ENCODE results near the gene GNB1L. TPM values are rescaled to one million over a fixed set of nuclear protein-coding genes. Genes with fewer than 3 reads are reported as not detected.
A peak's percentile ranks its signal among the peaks of the same experiment; 100 is the strongest.

Gene GNB1L
- total RNA-seq, 1 experiment from 2014 or later: 27.0 TPM

DNA sequence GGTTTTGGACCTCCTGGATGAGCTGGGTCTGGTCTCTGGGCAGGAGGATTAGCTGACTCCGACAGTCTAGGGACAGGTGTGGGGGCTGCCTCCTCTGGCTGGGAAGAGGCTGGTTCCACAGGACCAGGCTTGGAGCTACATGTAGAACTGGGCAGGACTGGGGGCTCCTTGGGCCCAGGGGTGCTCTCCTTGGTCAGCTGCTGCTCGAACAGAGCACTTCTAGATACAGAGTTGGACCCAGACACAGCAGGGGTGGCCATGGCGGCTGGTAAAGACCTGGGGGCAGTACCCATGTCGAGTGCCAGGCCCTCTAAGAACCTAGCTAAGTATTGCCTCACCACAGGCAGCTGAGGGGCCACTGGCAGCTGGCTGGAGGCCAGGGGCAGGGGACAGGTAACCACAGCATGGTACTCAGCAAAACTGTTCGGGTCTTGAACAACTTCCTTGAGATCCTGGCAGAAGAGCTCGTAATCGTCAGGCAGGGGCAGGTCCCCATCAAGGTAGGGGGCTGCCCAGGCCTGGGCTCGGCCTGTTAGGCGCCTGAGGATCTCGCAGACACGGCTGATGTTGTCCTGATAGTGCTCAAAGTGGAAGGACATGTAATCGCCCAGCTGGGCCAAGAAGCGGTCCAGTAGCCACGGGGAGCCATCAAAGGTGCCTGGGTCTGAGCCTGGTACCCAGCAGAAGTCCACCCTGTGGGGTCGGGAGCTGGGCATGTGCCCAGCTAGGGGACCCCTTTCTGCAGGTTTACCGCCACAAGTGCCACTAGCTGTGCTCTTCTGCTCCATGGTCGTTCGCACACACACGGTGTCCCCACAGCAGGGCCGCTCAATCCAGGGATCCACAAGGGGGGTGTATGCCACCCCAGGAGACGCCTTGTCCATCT, 3.1 kb downstream of the GNB1L start:
- Histone ChIP-seq H4K20me1 (ENCODE audit: low read length) (peaks cover 24% of the 10 kb centered on the region), H3K27ac (ENCODE audit: low read length) (no peak overlapping the region), H3K9ac (ENCODE audit: low read length) (no peak overlapping the region), H3K9me3 (ENCODE audit: low read length) (no peaks in the 10 kb centered on the region), H3K9me2 (replicated peaks; ENCODE audit: low read length) (no peaks in the 10 kb centered on the region), H3K27me3 (ENCODE audit: low read length) (no peaks in the 10 kb centered on the region), H3K36me3 (ENCODE audit: low read depth, low read length) (peaks cover 10% of the 10 kb centered on the region; the same call in 1 of the 2 replicates), H3K4me1 (ENCODE audit: insufficient read depth, low read length) (peaks cover 64% of the 10 kb centered on the region), H3F3A (ENCODE audit: low read length, unreplicated experiment) (no peaks in the 10 kb centered on the region), H3K4me2 (ENCODE audit: low read length) (peak overlapping the region; percentile 99), H3K79me2 (ENCODE audit: low read length) (peaks cover 81% of the 10 kb centered on the region), H2AFZ (ENCODE audit: low read length) (no peak overlapping the region), H3K4me3 (ENCODE audit: low read length) (no peak overlapping the region)
- ChIA-PET POLR2A (ENCODE audit: unreplicated experiment) (no interaction called here), CTCF (no interaction called here)
- intact Hi-C loops (cut with micrococcal nuclease): loop anchor here (10.0 kb wide), 1 partner anchor 87 kb away; the partner anchor contains the start of gene TBX1
- TF ChIP-seq, protein P1, sequence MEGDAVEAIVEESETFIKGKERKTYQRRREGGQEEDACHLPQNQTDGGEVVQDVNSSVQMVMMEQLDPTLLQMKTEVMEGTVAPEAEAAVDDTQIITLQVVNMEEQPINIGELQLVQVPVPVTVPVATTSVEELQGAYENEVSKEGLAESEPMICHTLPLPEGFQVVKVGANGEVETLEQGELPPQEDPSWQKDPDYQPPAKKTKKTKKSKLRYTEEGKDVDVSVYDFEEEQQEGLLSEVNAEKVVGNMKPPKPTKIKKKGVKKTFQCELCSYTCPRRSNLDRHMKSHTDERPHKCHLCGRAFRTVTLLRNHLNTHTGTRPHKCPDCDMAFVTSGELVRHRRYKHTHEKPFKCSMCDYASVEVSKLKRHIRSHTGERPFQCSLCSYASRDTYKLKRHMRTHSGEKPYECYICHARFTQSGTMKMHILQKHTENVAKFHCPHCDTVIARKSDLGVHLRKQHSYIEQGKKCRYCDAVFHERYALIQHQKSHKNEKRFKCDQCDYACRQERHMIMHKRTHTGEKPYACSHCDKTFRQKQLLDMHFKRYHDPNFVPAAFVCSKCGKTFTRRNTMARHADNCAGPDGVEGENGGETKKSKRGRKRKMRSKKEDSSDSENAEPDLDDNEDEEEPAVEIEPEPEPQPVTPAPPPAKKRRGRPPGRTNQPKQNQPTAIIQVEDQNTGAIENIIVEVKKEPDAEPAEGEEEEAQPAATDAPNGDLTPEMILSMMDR (conservative IDR thresholded peaks at IDR 0.05; ENCODE audit: low read depth, low read length): no peak
- no peak for TF ChIP-seq EZH2phosphoT487 (IDR thresholded peaks at IDR 0.05; ENCODE audit: borderline replicate concordance, low read length)
- TF ChIP-seq EZH2 (IDR thresholded peaks at IDR 0.05; ENCODE audit: low read length, unreplicated experiment): no peak
- no peak for ATAC-seq
- no peak for DNase-seq
- BruUV-seq (replicated peaks): no TSS peak

GRCh38 chr22:19850763-19851109, 3.9 kb downstream of the GNB1L start:
- H4K20me1 ChIP-seq (ENCODE audit: low read length): peaks cover 24% of the 10 kb centered on the region
- no peak overlapping the region; the same call in 1 of the 2 replicates for H3K4me3 ChIP-seq (ENCODE audit: low read length)
- DNase-seq (no peak), ATAC-seq (no peak)
- BruUV-seq (replicated peaks): no TSS peak
- H3K79me2 ChIP-seq (ENCODE audit: low read length): peaks cover 75% of the 10 kb centered on the region
- H3K9me2 ChIP-seq (replicated peaks; ENCODE audit: low read length): no peaks in the 10 kb centered on the region
- no peak overlapping the region for H2AFZ ChIP-seq (ENCODE audit: low read length)
- H3K27me3 ChIP-seq (ENCODE audit: low read length): no peaks in the 10 kb centered on the region
- intact Hi-C loops (cut with micrococcal nuclease): loop anchor here (10.0 kb wide), 1 partner anchor 86 kb away; the partner anchor contains the start of gene TBX1
- CTCF ChIA-PET: no interaction called here
- TF ChIP-seq, protein P1 (conservative IDR thresholded peaks at IDR 0.05; ENCODE audit: low read depth, low read length): no peak
- no peak for TF ChIP-seq EZH2phosphoT487 (IDR thresholded peaks at IDR 0.05; ENCODE audit: borderline replicate concordance, low read length)
- no peak for TF ChIP-seq EZH2 (IDR thresholded peaks at IDR 0.05; ENCODE audit: low read length, unreplicated experiment)
- H3K36me3 ChIP-seq (ENCODE audit: low read depth, low read length): peaks cover 10% of the 10 kb centered on the region; the same call in 1 of the 2 replicates
- POLR2A ChIA-PET (ENCODE audit: unreplicated experiment): no interaction called here
- H3K9ac ChIP-seq (ENCODE audit: low read length): no peak overlapping the region
- peaks cover 59% of the 10 kb centered on the region for H3K4me1 ChIP-seq (ENCODE audit: insufficient read depth, low read length)
- H3F3A ChIP-seq (ENCODE audit: low read length, unreplicated experiment): no peaks in the 10 kb centered on the region
- peak overlapping the region; percentile 99 for H3K4me2 ChIP-seq (ENCODE audit: low read length)
- H3K9me3 ChIP-seq (ENCODE audit: low read length): no peaks in the 10 kb centered on the region
- H3K27ac ChIP-seq (ENCODE audit: low read length): peak overlapping the region; percentile 77
